Measurements from ENCODE around the gene RAI14.

RAI14 gene

GRCh38 chr5:34748431-34748830, 92.3 kb downstream of the RAI14 start:
- Histone ChIP-seq H2AFZ (ENCODE audit: insufficient read depth, low read length, poor library complexity) (no peak overlapping the region), H3K79me2 (ENCODE audit: control insufficient read depth, insufficient read depth, low read length, poor library complexity) (peaks cover 4% of the 10 kb centered on the region), H2AK5ac (ENCODE audit: low read length) (no peak overlapping the region), H2BK120ac (ENCODE audit: insufficient read depth, low read length, poor library complexity) (no peak overlapping the region), H4K8ac (ENCODE audit: low read depth, low read length) (no peak overlapping the region), H3K4me3 (ENCODE audit: low read depth, low read length) (no peak overlapping the region), H3K9ac (ENCODE audit: low read length) (no peak overlapping the region), H3K27me3 (ENCODE audit: insufficient read depth, low read length) (no peaks in the 10 kb centered on the region), H3K9me3 (ENCODE audit: insufficient read depth, low read depth, low read length) (no peaks in the 10 kb centered on the region), H2BK5ac (ENCODE audit: low read depth, low read length, poor library complexity) (no peak overlapping the region), H3K14ac (ENCODE audit: low read length) (no peak overlapping the region), H2BK12ac (ENCODE audit: low read length) (no peak overlapping the region), H3K4ac (ENCODE audit: low read depth, low read length) (no peak overlapping the region), H3K4me2 (ENCODE audit: low read length) (no peak overlapping the region), H4K12ac (ENCODE audit: low read depth, low read length) (no peak overlapping the region), H3K18ac (ENCODE audit: low read length) (no peak overlapping the region), H3K4me1 (ENCODE audit: control insufficient read depth in 1 of 2, insufficient read depth in 2 of 2, low read length in 2 of 2) (peaks cover 10 to 17% of the 10 kb centered on the region in 2 experiments), H3K27ac (ENCODE audit: low read depth, low read length) (no peak overlapping the region), H3K36me3 (ENCODE audit: control insufficient read depth in 1 of 2, insufficient read depth in 2 of 2, low read length in 2 of 2) (peaks cover 0 to 2% of the 10 kb centered on the region in 2 experiments), H4K91ac (ENCODE audit: low read depth, low read length) (no peak overlapping the region), H3K23ac (ENCODE audit: low read length) (no peak overlapping the region), H3K79me1 (ENCODE audit: low read length) (peaks cover 12% of the 10 kb centered on the region)
- DNase-seq: no peak
- WGBS (ENCODE audit: extremely low coverage, insufficient coverage, insufficient read length): no CpG with 5 or more reads among the region's 3 CpGs

- no CpG with 5 or more reads among the region's 6 CpGs for WGBS (ENCODE audit: extremely low coverage, insufficient coverage, insufficient read length)
- DNase-seq: peak; percentile 79 to 85
- H3K14ac ChIP-seq (ENCODE audit: low read length): no peak overlapping the region
- H4K12ac ChIP-seq (ENCODE audit: low read depth, low read length): no peak overlapping the region
- no peak overlapping the region for H3K4me2 ChIP-seq (ENCODE audit: low read length)
- no peak overlapping the region for H4K91ac ChIP-seq (ENCODE audit: low read depth, low read length)
- H3K79me2 ChIP-seq (ENCODE audit: control insufficient read depth, insufficient read depth, low read length, poor library complexity): peaks cover 4% of the 10 kb centered on the region
- H3K27ac ChIP-seq (ENCODE audit: low read depth, low read length): no peak overlapping the region
- H2BK12ac ChIP-seq (ENCODE audit: low read length): peak overlapping the region; percentile 18
- H3K4me1 ChIP-seq (ENCODE audit: control insufficient read depth in 1 of 2, insufficient read depth in 2 of 2, low read length in 2 of 2): peaks cover 6 to 13% of the 10 kb centered on the region in 2 experiments
- H2AFZ ChIP-seq (ENCODE audit: insufficient read depth, low read length, poor library complexity): no peak overlapping the region
- no peak overlapping the region for H3K23ac ChIP-seq (ENCODE audit: low read length)
- no peak overlapping the region for H4K8ac ChIP-seq (ENCODE audit: low read depth, low read length)
- H3K27me3 ChIP-seq (ENCODE audit: insufficient read depth, low read length): no peaks in the 10 kb centered on the region
- H3K18ac ChIP-seq (ENCODE audit: low read length): no peak overlapping the region
- H2BK120ac ChIP-seq (ENCODE audit: insufficient read depth, low read length, poor library complexity): no peak overlapping the region
- peaks cover 8% of the 10 kb centered on the region for H3K79me1 ChIP-seq (ENCODE audit: low read length)
- H2BK5ac ChIP-seq (ENCODE audit: low read depth, low read length, poor library complexity): no peak overlapping the region
- H2AK5ac ChIP-seq (ENCODE audit: low read length): no peak overlapping the region
- no peak overlapping the region for H3K4me3 ChIP-seq (ENCODE audit: low read depth, low read length)
- peaks cover 0 to 2% of the 10 kb centered on the region in 2 experiments for H3K36me3 ChIP-seq (ENCODE audit: control insufficient read depth in 1 of 2, insufficient read depth in 2 of 2, low read length in 2 of 2)
- H3K9me3 ChIP-seq (ENCODE audit: insufficient read depth, low read depth, low read length): no peaks in the 10 kb centered on the region
- no peak overlapping the region for H3K4ac ChIP-seq (ENCODE audit: low read depth, low read length)
- H3K9ac ChIP-seq (ENCODE audit: low read length): no peak overlapping the region
Observed at GRCh38 chr5:34749431-34749873, 93.3 kb downstream of the RAI14 start.

- Histone ChIP-seq H3K79me1 (ENCODE audit: low read length) (peaks cover 2% of the 10 kb centered on the region), H3K4me1 (ENCODE audit: control insufficient read depth in 1 of 2, insufficient read depth in 2 of 2, low read length in 2 of 2) (peaks cover 5 to 9% of the 10 kb centered on the region in 2 experiments), H3K14ac (ENCODE audit: low read length) (no peak overlapping the region), H2BK120ac (ENCODE audit: insufficient read depth, low read length, poor library complexity) (no peak overlapping the region), H3K23ac (ENCODE audit: low read length) (no peak overlapping the region), H3K36me3 (ENCODE audit: control insufficient read depth in 1 of 2, insufficient read depth in 2 of 2, low read length in 2 of 2) (peaks cover 0 to 2% of the 10 kb centered on the region in 2 experiments), H3K4me2 (ENCODE audit: low read length) (no peak overlapping the region), H4K91ac (ENCODE audit: low read depth, low read length) (no peak overlapping the region), H2AK5ac (ENCODE audit: low read length) (no peak overlapping the region), H3K9me3 (ENCODE audit: insufficient read depth, low read depth, low read length) (no peaks in the 10 kb centered on the region), H3K27me3 (ENCODE audit: insufficient read depth, low read length) (no peaks in the 10 kb centered on the region), H2BK5ac (ENCODE audit: low read depth, low read length, poor library complexity) (peak overlapping the region; percentile 19), H3K4me3 (ENCODE audit: low read depth, low read length) (no peak overlapping the region), H3K9ac (ENCODE audit: low read length) (no peak overlapping the region), H4K8ac (ENCODE audit: low read depth, low read length) (no peak overlapping the region), H3K4ac (ENCODE audit: low read depth, low read length) (peak overlapping the region; percentile 21), H3K27ac (ENCODE audit: low read depth, low read length) (no peak overlapping the region), H2BK12ac (ENCODE audit: low read length) (no peak overlapping the region), H3K18ac (ENCODE audit: low read length) (no peak overlapping the region), H4K12ac (ENCODE audit: low read depth, low read length) (no peak overlapping the region), H3K79me2 (ENCODE audit: control insufficient read depth, insufficient read depth, low read length, poor library complexity) (peaks cover 3% of the 10 kb centered on the region), H2AFZ (ENCODE audit: insufficient read depth, low read length, poor library complexity) (no peak overlapping the region)
- peak in 1 of 2 donors; percentile 24 for DNase-seq
- WGBS (ENCODE audit: extremely low coverage, insufficient coverage, insufficient read length): no CpG with 5 or more reads among the region's 8 CpGs
Observed at GRCh38 chr5:34750206-34750605, 94.1 kb downstream of the RAI14 start.

GRCh38 chr5:34751807-34752736, 95.9 kb downstream of the RAI14 start:
- H2AK5ac ChIP-seq (ENCODE audit: low read length): no peak overlapping the region

More at GRCh38 chr5:34751807-34752736, 95.9 kb downstream of the RAI14 start:
- no peaks in the 10 kb centered on the region for H3K27me3 ChIP-seq (ENCODE audit: insufficient read depth, low read length)
- no peak overlapping the region for H2BK120ac ChIP-seq (ENCODE audit: insufficient read depth, low read length, poor library complexity)
- H3K9me3 ChIP-seq (ENCODE audit: insufficient read depth, low read depth, low read length): no peaks in the 10 kb centered on the region
- no peak overlapping the region for H2BK12ac ChIP-seq (ENCODE audit: low read length)
- no peak overlapping the region for H3K9ac ChIP-seq (ENCODE audit: low read length)
- no CpG with 5 or more reads among the region's 15 CpGs for WGBS (ENCODE audit: extremely low coverage, insufficient coverage, insufficient read length)
- peak overlapping the region; percentile 15 for H3K4ac ChIP-seq (ENCODE audit: low read depth, low read length)
- no peak overlapping the region for H2BK5ac ChIP-seq (ENCODE audit: low read depth, low read length, poor library complexity)
- H4K8ac ChIP-seq (ENCODE audit: low read depth, low read length): peak overlapping the region; percentile 35
- H3K79me2 ChIP-seq (ENCODE audit: control insufficient read depth, insufficient read depth, low read length, poor library complexity): peaks cover 3% of the 10 kb centered on the region
- DNase-seq: peak in 1 of 2 donors; percentile 38
- H3K27ac ChIP-seq (ENCODE audit: low read depth, low read length): no peak overlapping the region
- peaks cover 2% of the 10 kb centered on the region in 2 experiments for H3K36me3 ChIP-seq (ENCODE audit: control insufficient read depth in 1 of 2, insufficient read depth in 2 of 2, low read length in 2 of 2)
- no peak overlapping the region for H4K12ac ChIP-seq (ENCODE audit: low read depth, low read length)
- H3K4me1 ChIP-seq (ENCODE audit: control insufficient read depth in 1 of 2, insufficient read depth in 2 of 2, low read length in 2 of 2): peaks cover 10 to 24% of the 10 kb centered on the region in 2 experiments
- no peak overlapping the region for H3K4me3 ChIP-seq (ENCODE audit: low read depth, low read length)
- H2AFZ ChIP-seq (ENCODE audit: insufficient read depth, low read length, poor library complexity): no peak overlapping the region
- no peak overlapping the region for H3K4me2 ChIP-seq (ENCODE audit: low read length)
- no peak overlapping the region for H3K18ac ChIP-seq (ENCODE audit: low read length)
- H3K79me1 ChIP-seq (ENCODE audit: low read length): peaks cover 2% of the 10 kb centered on the region
- no peak overlapping the region for H3K23ac ChIP-seq (ENCODE audit: low read length)
- no peak overlapping the region for H3K14ac ChIP-seq (ENCODE audit: low read length)
- no peak overlapping the region for H4K91ac ChIP-seq (ENCODE audit: low read depth, low read length)

Data from trophoblast cell (in vitro differentiated cells and primary cell).